ENCODE measurements around the gene TSPAN5.

GRCh38 chr4:98557194-98557892 is 101.1 kb downstream of the TSPAN5 start:
- TF ChIP-seq, protein P1, sequence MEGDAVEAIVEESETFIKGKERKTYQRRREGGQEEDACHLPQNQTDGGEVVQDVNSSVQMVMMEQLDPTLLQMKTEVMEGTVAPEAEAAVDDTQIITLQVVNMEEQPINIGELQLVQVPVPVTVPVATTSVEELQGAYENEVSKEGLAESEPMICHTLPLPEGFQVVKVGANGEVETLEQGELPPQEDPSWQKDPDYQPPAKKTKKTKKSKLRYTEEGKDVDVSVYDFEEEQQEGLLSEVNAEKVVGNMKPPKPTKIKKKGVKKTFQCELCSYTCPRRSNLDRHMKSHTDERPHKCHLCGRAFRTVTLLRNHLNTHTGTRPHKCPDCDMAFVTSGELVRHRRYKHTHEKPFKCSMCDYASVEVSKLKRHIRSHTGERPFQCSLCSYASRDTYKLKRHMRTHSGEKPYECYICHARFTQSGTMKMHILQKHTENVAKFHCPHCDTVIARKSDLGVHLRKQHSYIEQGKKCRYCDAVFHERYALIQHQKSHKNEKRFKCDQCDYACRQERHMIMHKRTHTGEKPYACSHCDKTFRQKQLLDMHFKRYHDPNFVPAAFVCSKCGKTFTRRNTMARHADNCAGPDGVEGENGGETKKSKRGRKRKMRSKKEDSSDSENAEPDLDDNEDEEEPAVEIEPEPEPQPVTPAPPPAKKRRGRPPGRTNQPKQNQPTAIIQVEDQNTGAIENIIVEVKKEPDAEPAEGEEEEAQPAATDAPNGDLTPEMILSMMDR (conservative IDR thresholded peaks at IDR 0.05): no peak
- TF ChIP-seq ZFX (IDR thresholded peaks at IDR 0.05): no peak
